Measurements from ENCODE around the gene SFSWAP. TPM values are rescaled to one million over a fixed set of nuclear protein-coding genes. Genes with fewer than 3 reads are reported as not detected.

The SFSWAP gene
- total and polyA plus RNA-seq, 7 donors: 10.8 to 42.9 (median 27.8) TPM

GRCh38 chr12:131835616-131836171, 124.8 kb downstream of the SFSWAP start:
- no peaks in the 10 kb centered on the region for H3K9me3 ChIP-seq
- no peak for TF ChIP-seq POLR2A (IDR thresholded peaks at IDR 0.05)
- no peak for TF ChIP-seq EP300 (IDR thresholded peaks at IDR 0.05)
- TF ChIP-seq CTCF (IDR thresholded peaks at IDR 0.05): no peak
- TF ChIP-seq POLR2AphosphoS5 (IDR thresholded peaks at IDR 0.05): no peak
- peaks cover 0 to 18% (median 13%) of the 10 kb centered on the region in 4 donors for H3K4me1 ChIP-seq
- no peak overlapping the region for H3K27ac ChIP-seq
- peaks cover 12 to 66% (median 42%) of the 10 kb centered on the region in 3 donors for H3K27me3 ChIP-seq
- WGBS, 2 donors: 74 to 82% methylated on average over 7 of the region's 7 CpGs
- DNase-seq: no peak
- no peak overlapping the region for H3K4me3 ChIP-seq
- intact Hi-C loops (cut with DNase I): loop anchor here (10.0 kb wide), 1 partner anchor 731 kb away; no protein-coding TSS in a partner anchor
- no peaks in the 10 kb centered on the region for H3K36me3 ChIP-seq

GRCh38 chr12:131836193-131836592, 125.3 kb downstream of the SFSWAP start:
- Histone ChIP-seq H3K4me3 (no peak overlapping the region), H3K27ac (no peak overlapping the region), H3K4me1 (peaks cover 0 to 14% (median 8%) of the 10 kb centered on the region in 4 donors), H3K9me3 (no peaks in the 10 kb centered on the region), H3K36me3 (no peaks in the 10 kb centered on the region), H3K27me3 (peaks cover 12 to 61% (median 41%) of the 10 kb centered on the region in 3 donors)
- DNase-seq: no peak
- 70 to 71% methylated on average over 3 of the region's 3 CpGs for WGBS, 2 donors
- no peak for TF ChIP-seq POLR2A (IDR thresholded peaks at IDR 0.05)
- TF ChIP-seq CTCF (IDR thresholded peaks at IDR 0.05): no peak
- no peak for TF ChIP-seq POLR2AphosphoS5 (IDR thresholded peaks at IDR 0.05)
- no peak for TF ChIP-seq EP300 (IDR thresholded peaks at IDR 0.05)
- intact Hi-C loops (cut with DNase I): loop anchor here (10.0 kb wide), 1 partner anchor 731 kb away; no protein-coding TSS in a partner anchor

GRCh38 chr12:131836714-131837397, 126.0 kb downstream of the SFSWAP start:
- 87 to 88% methylated on average over 13 of the region's 13 CpGs for WGBS, 2 donors
- H3K9me3 ChIP-seq: no peaks in the 10 kb centered on the region
- intact Hi-C loops (cut with DNase I): loop anchor here (10.0 kb wide), 1 partner anchor 732 kb away; no protein-coding TSS in a partner anchor
- TF ChIP-seq POLR2A (IDR thresholded peaks at IDR 0.05) (no peak), POLR2AphosphoS5 (IDR thresholded peaks at IDR 0.05) (no peak), EP300 (IDR thresholded peaks at IDR 0.05) (no peak), CTCF (IDR thresholded peaks at IDR 0.05) (no peak)
- H3K36me3 ChIP-seq: no peaks in the 10 kb centered on the region
- DNase-seq: peak; percentile 64
- H3K27me3 ChIP-seq: peaks cover 12 to 61% (median 37%) of the 10 kb centered on the region in 3 donors
- no peak overlapping the region for H3K4me3 ChIP-seq
- no peak overlapping the region for H3K27ac ChIP-seq
- H3K4me1 ChIP-seq: peaks cover 0 to 9% (median 3%) of the 10 kb centered on the region in 4 donors

GRCh38 chr12:131840643-131841416, 129.9 kb downstream of the SFSWAP start:
- TF ChIP-seq CTCF (IDR thresholded peaks at IDR 0.05) (no peak), POLR2AphosphoS5 (IDR thresholded peaks at IDR 0.05) (no peak), POLR2A (IDR thresholded peaks at IDR 0.05) (no peak), EP300 (IDR thresholded peaks at IDR 0.05) (no peak)
- peaks cover 4 to 25% (median 5%) of the 10 kb centered on the region in 3 donors for H3K27me3 ChIP-seq
- H3K9me3 ChIP-seq: no peaks in the 10 kb centered on the region
- H3K36me3 ChIP-seq: no peaks in the 10 kb centered on the region
- 90% methylated on average over 46 of the region's 46 CpGs for whole genome bisulfite sequencing, 2 donors
- intact Hi-C loops (cut with DNase I): no loop called here
- no peak overlapping the region for H3K27ac ChIP-seq
- DNase-seq: no peak
- H3K4me3 ChIP-seq: no peak overlapping the region
- H3K4me1 ChIP-seq: no peaks in the 10 kb centered on the region

Measured in sigmoid colon (tissue), 7 donors.